Measurements from ENCODE around the gene LIN7B. TPM values are rescaled to one million over a fixed set of nuclear protein-coding genes. Genes with fewer than 3 reads are reported as not detected.

Gene LIN7B
- total RNA-seq, 1 donor from 2014 or later, result 3.6 TPM

DNA sequence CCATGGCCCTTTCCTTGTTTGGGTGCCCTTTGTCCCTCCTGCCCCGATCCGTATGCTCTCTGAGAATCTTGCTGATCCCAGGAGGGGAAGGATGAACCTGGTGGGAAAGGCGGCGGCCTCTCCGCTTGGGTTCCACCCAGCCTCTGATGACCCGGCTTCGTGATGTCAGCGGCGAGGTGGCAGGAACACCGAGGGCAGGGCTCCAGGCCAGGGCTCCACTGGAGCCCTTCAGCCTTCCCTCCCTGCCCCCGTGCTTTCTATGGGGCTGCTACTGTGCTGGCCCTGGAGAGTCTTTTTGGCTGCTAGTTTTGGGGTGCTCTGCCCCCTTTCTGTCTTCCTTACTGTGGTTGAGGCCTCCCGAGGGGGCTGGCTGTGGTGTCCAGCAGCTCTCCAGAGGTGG, 11.9 kb upstream of the LIN7B start:
- H3K27me3 Mint-ChIP-seq, result no peaks in the 10 kb centered on the region
- H3K4me3 Mint-ChIP-seq, result no peak overlapping the region
- DNase-seq, result no peak
- no peak for TF ChIP-seq CTCF (IDR thresholded peaks at IDR 0.05)
- peaks cover 12% of the 10 kb centered on the region for H3K4me1 Mint-ChIP-seq
- ChIA-PET CTCF (no interaction called here), POLR2A (no interaction called here)
- H3K36me3 Mint-ChIP-seq (ENCODE audit: low read depth), result peaks cover 88% of the 10 kb centered on the region
- ATAC-seq (ENCODE audit: low read depth), result no peak
- intact Hi-C loops (cut with micrococcal nuclease), result no loop called here
- H3K27ac Mint-ChIP-seq, result no peak overlapping the region
- H3K9me3 Mint-ChIP-seq, result no peaks in the 10 kb centered on the region

DNA sequence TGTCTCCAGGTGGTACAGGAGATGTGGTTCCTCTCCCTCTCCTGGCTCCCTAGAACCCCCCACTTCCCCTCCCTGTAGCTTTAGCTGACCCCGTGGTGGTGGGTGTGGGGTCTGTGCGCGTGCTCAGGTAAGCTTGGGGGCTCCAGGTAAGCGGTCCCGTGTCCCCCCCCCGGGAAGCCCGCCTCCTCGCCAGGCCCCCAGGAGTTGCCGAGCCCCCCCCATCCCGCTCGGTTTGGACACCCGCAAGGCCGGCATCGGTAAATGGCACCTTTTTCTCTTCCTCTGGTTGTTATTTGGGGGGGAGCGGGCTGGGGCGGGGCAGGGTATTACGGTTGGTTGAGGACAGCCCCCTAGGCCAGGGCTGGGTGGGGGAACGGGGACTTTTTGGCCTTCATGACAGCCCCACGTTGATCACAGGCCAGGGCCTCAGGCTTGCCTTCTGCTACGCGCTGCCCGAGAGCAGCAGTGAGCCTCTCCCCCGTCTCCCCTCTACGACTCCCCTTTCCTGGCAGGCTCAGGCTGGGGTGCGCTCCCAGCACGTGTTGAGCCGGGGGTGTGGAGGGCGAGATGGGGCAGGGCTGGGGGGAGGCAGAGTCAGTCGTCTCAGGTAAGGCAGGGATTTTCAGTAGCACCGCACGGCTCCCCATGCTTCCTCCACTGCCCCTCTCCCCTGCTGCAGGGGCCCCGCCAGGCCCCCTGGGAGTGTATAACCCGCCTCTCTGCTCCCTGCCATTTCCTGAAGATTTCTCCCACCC, 10.7 kb upstream of the LIN7B start:
- Mint-ChIP-seq H3K4me1 (peaks cover 9% of the 10 kb centered on the region), H3K27ac (no peak overlapping the region), H3K36me3 (ENCODE audit: low read depth) (peaks cover 85% of the 10 kb centered on the region), H3K4me3 (no peak overlapping the region), H3K9me3 (no peaks in the 10 kb centered on the region), H3K27me3 (no peaks in the 10 kb centered on the region)
- ChIA-PET CTCF (interaction anchor here (1.0 kb wide), 1 partner anchor 12 kb away, joined by 3 read pairs; no protein-coding TSS in a partner anchor), POLR2A (no interaction called here)
- TF ChIP-seq CTCF (IDR thresholded peaks at IDR 0.05), result no peak
- ATAC-seq (ENCODE audit: low read depth) (no peak), DNase-seq (no peak)
- intact Hi-C loops (cut with micrococcal nuclease), result no loop called here

GRCh38 chr19:49104229-49104864, 9.8 kb upstream of the LIN7B start:
- ChIA-PET POLR2A (interaction anchor here (1.3 kb wide), 1 partner anchor 96 kb away, joined by 3 read pairs; no protein-coding TSS in a partner anchor), CTCF (interaction anchor here (1.0 kb wide), 1 partner anchor 48 kb away, joined by 3 read pairs; no protein-coding TSS in a partner anchor)
- H3K27ac Mint-ChIP-seq, result peak overlapping the region; percentile 56
- no peak overlapping the region for H3K4me3 Mint-ChIP-seq
- H3K4me1 Mint-ChIP-seq, result peaks cover 9% of the 10 kb centered on the region
- TF ChIP-seq CTCF (IDR thresholded peaks at IDR 0.05), result no peak
- H3K27me3 Mint-ChIP-seq, result no peaks in the 10 kb centered on the region
- DNase-seq (no peak), ATAC-seq (ENCODE audit: low read depth) (no peak)
- H3K9me3 Mint-ChIP-seq, result no peaks in the 10 kb centered on the region
- intact Hi-C loops (cut with micrococcal nuclease), result no loop called here
- H3K36me3 Mint-ChIP-seq (ENCODE audit: low read depth), result peaks cover 85% of the 10 kb centered on the region

DNA sequence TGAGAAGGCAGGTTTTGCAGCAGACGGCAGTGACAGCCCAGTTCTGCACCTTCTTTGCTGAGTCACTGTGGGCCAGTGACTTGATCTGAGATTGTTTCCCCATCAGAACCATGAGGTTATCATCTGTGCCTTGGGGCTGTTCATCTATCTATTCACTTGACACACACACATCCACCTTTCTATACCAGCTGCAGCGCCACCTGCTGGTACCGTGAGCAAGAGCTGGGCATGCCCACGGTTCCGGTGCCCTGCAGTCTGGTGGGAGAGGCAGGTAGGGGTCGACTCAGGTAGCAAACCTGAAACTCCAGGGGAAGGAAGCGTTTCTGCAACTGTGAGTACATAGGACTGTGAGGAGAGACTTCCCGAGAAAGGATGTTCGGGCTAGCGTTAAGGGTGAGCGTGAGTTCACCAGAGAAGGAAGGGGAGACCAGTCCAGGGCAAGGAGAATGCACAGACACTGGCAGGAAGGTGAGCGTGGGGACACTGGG, 7.5 kb upstream of the LIN7B start:
- Mint-ChIP-seq H3K27me3 (no peaks in the 10 kb centered on the region), H3K9me3 (no peaks in the 10 kb centered on the region), H3K27ac (peak overlapping the region; percentile 62), H3K4me1 (peaks cover 9% of the 10 kb centered on the region), H3K4me3 (no peak overlapping the region), H3K36me3 (ENCODE audit: low read depth) (peaks cover 66% of the 10 kb centered on the region)
- ChIA-PET CTCF (interaction anchor here (0.9 to 1.7 kb wide), 6 partner anchors 9 to 101 kb away, joined by 3 to 19 read pairs (median 4); no protein-coding TSS in a partner anchor), POLR2A (interaction anchor here (1.3 kb wide), 1 partner anchor 9 kb away, joined by 4 read pairs; no protein-coding TSS in a partner anchor)
- ATAC-seq (ENCODE audit: low read depth), result peak; percentile 83
- peak; percentile 56 for DNase-seq
- intact Hi-C loops (cut with micrococcal nuclease), result no loop called here
- TF ChIP-seq CTCF (IDR thresholded peaks at IDR 0.05), result peak; percentile 28

Measured in activated B cell treated with CpG ODN at 0.5 μM for 24 hours (primary cell).